HG03066 (cell line): ENCODE results near the gene BATF.

ENCODE experiments used
- ATAC-seq: cut with Tn5 transposase; IDR thresholded peaks from one replicate; pipeline ENCODE4 v1.9.1; 2021; ENCODE audit warnings: low read depth; ENCODE audit not compliant: unreplicated experiment

The BATF gene

GRCh38 chr14:75591987-75592575, 69.8 kb downstream of the BATF start:
- no peak for ATAC-seq

- no peak for ATAC-seq
Measured at GRCh38 chr14:75595226-75595625, 73.0 kb downstream of the BATF start.
